Measurements from ENCODE around the gene NELFB.

DNA sequence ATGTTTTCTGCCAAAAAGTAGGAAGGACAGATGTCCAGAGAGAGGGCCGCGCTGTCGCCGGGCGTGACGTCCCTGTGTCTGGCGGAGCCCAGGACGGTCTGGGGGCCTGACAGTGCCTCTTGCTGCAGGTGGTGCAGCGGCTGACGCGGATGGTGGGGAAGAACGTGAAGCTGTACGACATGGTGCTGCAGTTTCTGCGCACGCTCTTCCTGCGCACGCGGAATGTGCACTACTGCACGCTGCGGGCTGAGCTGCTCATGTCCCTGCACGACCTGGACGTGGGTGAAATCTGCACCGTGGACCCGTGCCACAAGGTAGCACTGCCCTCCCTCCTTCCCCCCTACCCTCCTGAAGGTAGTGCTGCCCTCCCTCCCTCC, 7.8 kb downstream of the NELFB start:
- TF ChIP-seq POLR2A (IDR thresholded peaks at IDR 0.05): no peak
- TF ChIP-seq, protein P1, sequence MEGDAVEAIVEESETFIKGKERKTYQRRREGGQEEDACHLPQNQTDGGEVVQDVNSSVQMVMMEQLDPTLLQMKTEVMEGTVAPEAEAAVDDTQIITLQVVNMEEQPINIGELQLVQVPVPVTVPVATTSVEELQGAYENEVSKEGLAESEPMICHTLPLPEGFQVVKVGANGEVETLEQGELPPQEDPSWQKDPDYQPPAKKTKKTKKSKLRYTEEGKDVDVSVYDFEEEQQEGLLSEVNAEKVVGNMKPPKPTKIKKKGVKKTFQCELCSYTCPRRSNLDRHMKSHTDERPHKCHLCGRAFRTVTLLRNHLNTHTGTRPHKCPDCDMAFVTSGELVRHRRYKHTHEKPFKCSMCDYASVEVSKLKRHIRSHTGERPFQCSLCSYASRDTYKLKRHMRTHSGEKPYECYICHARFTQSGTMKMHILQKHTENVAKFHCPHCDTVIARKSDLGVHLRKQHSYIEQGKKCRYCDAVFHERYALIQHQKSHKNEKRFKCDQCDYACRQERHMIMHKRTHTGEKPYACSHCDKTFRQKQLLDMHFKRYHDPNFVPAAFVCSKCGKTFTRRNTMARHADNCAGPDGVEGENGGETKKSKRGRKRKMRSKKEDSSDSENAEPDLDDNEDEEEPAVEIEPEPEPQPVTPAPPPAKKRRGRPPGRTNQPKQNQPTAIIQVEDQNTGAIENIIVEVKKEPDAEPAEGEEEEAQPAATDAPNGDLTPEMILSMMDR (IDR thresholded peaks at IDR 0.05): no peak

Measured in thyroid gland (tissue), 4 donors.